SK-N-SH (cell line): ENCODE results near the gene ACADS.

Experiments used
- CHD2 ChIP-seq: fragments of 150-350 bp; IDR thresholded peaks from 2 replicates; pipeline ENCODE4 v1.6.1; 2018; ENCODE audit warnings: low read length; ENCODE audit not compliant: partially characterized antibody
- GABPA ChIP-seq: IDR thresholded peaks from 2 replicates; pipeline ENCODE4 v1.4.0; 2012; ENCODE audit warnings: low read depth, mild to moderate bottlenecking
- JUND ChIP-seq: IDR thresholded peaks from 2 replicates; pipeline ENCODE4 v1.4.0; 2012
- MXI1 ChIP-seq: IDR thresholded peaks from 2 replicates; pipeline ENCODE4 v1.6.1; 2012; ENCODE audit warnings: mild to moderate bottlenecking, low read depth, low read length, improper control_type of control experiment
- POLR2AphosphoS5 ChIP-seq: IDR thresholded peaks from 2 replicates; pipeline ENCODE4 v1.6.1; 2012; ENCODE audit warnings: low read depth, low read length
- RCOR1 ChIP-seq: fragments of 150-350 bp; IDR thresholded peaks from 2 replicates; pipeline ENCODE4 v1.6.1; 2017; ENCODE audit warnings: antibody characterized with exemption, low read length
- TF ChIP-seq, protein P1 (sequence below): fragments of 200-600 bp; sonication (generic); IDR thresholded peaks from 2 replicates; pipeline ENCODE4 v1.6.1; 2017; ENCODE audit warnings: antibody characterized with exemption, mild to moderate bottlenecking, moderate library complexity
- TF ChIP-seq, protein P2 (sequence below): IDR thresholded peaks from 2 replicates; pipeline ENCODE4 v1.4.0; 2012; ENCODE audit warnings: low read depth, borderline replicate concordance

DNA sequence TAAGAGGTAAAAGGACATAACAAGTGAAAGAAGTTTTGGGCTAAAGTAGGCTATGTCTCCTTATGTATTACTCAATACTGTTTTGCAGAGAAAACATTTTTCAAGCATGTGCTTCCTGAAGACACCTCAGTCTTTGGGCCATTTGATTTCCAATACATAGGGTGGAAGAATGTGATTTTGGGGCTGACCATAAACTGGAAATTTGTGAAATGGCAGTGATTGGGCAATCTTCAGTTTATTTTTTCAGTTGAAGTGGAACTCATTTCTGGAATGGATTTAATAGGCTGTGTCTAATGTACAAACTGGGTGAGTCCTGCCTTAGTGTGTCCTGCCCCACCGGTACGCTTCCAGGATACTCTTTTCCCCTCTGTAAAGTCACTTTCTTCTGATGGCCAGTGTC lies 2.8 kb upstream of the ACADS start:
- TF ChIP-seq GABPA (no peak), MXI1 (no peak), RCOR1 (no peak), POLR2AphosphoS5 (no peak), CHD2 (no peak), JUND (no peak)
- TF ChIP-seq, protein P1, sequence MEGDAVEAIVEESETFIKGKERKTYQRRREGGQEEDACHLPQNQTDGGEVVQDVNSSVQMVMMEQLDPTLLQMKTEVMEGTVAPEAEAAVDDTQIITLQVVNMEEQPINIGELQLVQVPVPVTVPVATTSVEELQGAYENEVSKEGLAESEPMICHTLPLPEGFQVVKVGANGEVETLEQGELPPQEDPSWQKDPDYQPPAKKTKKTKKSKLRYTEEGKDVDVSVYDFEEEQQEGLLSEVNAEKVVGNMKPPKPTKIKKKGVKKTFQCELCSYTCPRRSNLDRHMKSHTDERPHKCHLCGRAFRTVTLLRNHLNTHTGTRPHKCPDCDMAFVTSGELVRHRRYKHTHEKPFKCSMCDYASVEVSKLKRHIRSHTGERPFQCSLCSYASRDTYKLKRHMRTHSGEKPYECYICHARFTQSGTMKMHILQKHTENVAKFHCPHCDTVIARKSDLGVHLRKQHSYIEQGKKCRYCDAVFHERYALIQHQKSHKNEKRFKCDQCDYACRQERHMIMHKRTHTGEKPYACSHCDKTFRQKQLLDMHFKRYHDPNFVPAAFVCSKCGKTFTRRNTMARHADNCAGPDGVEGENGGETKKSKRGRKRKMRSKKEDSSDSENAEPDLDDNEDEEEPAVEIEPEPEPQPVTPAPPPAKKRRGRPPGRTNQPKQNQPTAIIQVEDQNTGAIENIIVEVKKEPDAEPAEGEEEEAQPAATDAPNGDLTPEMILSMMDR: no peak
- TF ChIP-seq, protein P2, sequence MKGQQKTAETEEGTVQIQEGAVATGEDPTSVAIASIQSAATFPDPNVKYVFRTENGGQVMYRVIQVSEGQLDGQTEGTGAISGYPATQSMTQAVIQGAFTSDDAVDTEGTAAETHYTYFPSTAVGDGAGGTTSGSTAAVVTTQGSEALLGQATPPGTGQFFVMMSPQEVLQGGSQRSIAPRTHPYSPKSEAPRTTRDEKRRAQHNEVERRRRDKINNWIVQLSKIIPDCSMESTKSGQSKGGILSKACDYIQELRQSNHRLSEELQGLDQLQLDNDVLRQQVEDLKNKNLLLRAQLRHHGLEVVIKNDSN: no peak
